Hepatocyte (in vitro differentiated cells): ENCODE measurements around the gene UHRF1. TPM values are rescaled to one million over a fixed set of nuclear protein-coding genes. Genes with fewer than 3 reads are reported as not detected.

Source experiments
- DNase-seq: peaks from one replicate; pipeline ENCODE4 v3.0.0-alpha.2; 2016; ENCODE audit warnings: low spot score
- H2AFZ ChIP-seq: fragments of 200-600 bp; sonication (generic); 2 replicates; pipeline ENCODE4 v1.6.0; 2016; ENCODE audit warnings: antibody characterized with exemption, mild to moderate bottlenecking
- H3K27ac ChIP-seq: fragments of 200-600 bp; sonication (generic); 2 replicates; pipeline ENCODE4 v1.5.1; 2016; ENCODE audit warnings: mild to moderate bottlenecking
- H3K27me3 ChIP-seq: fragments of 200-600 bp; sonication (generic); 2 replicates; pipeline ENCODE4 v1.6.1; 2016
- H3K36me3 ChIP-seq: fragments of 200-600 bp; sonication (generic); replicated peaks from 2 replicates; pipeline ENCODE4 v1.5.1; 2016; ENCODE audit warnings: low read depth; ENCODE audit not compliant: insufficient read depth
- H3K4me1 ChIP-seq: fragments of 200-600 bp; sonication (generic); 2 replicates; pipeline ENCODE4 v1.5.1; 2016; ENCODE audit warnings: mild to moderate bottlenecking, moderate library complexity; ENCODE audit not compliant: insufficient read depth
- H3K4me2 ChIP-seq: fragments of 200-600 bp; sonication (generic); 2 replicates; pipeline ENCODE4 v1.6.0; 2016
- H3K4me3 ChIP-seq: fragments of 200-600 bp; sonication (generic); 2 replicates; pipeline ENCODE4 v1.5.1; 2016; ENCODE audit warnings: mild to moderate bottlenecking
- H3K79me2 ChIP-seq: fragments of 200-600 bp; sonication (generic); 2 replicates; pipeline ENCODE4 v1.6.0; 2017; ENCODE audit warnings: mild to moderate bottlenecking
- H3K9me2 ChIP-seq: fragments of 200-600 bp; sonication (generic); replicated peaks from 2 replicates; pipeline ENCODE4 v1.6.0; 2017; ENCODE audit warnings: mild to moderate bottlenecking; ENCODE audit not compliant: insufficient read depth
- H3K9me3 ChIP-seq: fragments of 200-600 bp; sonication (generic); 2 replicates; pipeline ENCODE4 v1.5.1; 2016; ENCODE audit warnings: low read depth, mild to moderate bottlenecking
- H4K20me1 ChIP-seq: fragments of 200-600 bp; sonication (generic); 2 replicates; pipeline ENCODE4 v1.6.0; 2016; ENCODE audit warnings: mild to moderate bottlenecking; ENCODE audit not compliant: insufficient read depth, poor library complexity, severe bottlenecking
- CTCF ChIP-seq: fragments of 200-600 bp; sonication (generic); IDR thresholded peaks from 2 replicates; pipeline ENCODE4 v1.5.1; 2016; ENCODE audit warnings: antibody characterized with exemption, mild to moderate bottlenecking; ENCODE audit not compliant: poor library complexity
- EZH2 ChIP-seq: fragments of 200-600 bp; sonication (generic); IDR thresholded peaks from 2 replicates; pipeline ENCODE4 v1.6.1; 2016; ENCODE audit warnings: antibody characterized with exemption, mild to moderate bottlenecking, borderline replicate concordance
- EZH2phosphoT487 ChIP-seq: fragments of 200-600 bp; sonication (generic); IDR thresholded peaks from one replicate; pipeline ENCODE4 v1.6.1; 2018; ENCODE audit warnings: antibody characterized with exemption, mild to moderate bottlenecking, low read depth, moderate library complexity; ENCODE audit not compliant: unreplicated experiment, severe bottlenecking
- WGBS: methylation state at CpG from one replicate; pipeline ENCODE4 v1.1.6; 2016; ENCODE audit warnings: low lambda C conversion rate; ENCODE audit errors: missing lambda C conversion rate; 5-methylcytosine and 5-hydroxymethylcytosine counted together
- polyA plus RNA-seq: library from polyadenylated mRNA; unstranded; fragments of >200 nt; fragmentation: Nextera tagmentation; extraction: Ambion mirVana; gene quantifications from 2 replicates; pipeline ENCODE4 v1.2.1, GENCODE V29; 2016
- total RNA-seq: library from RNA; depleted of rRNA; stranded (reverse); fragments of >200 nt; gene quantifications from 2 replicates; pipeline ENCODE4 v1.2.3, GENCODE V29; 2014

UHRF1 gene
- total and polyA plus RNA-seq, 2 experiments from 2014 or later = 9.9 to 11.5 TPM

- peak within 1 kb of the TSS; percentile 69 for H3K27ac ChIP-seq
- H2AFZ ChIP-seq = peak within 1 kb of the TSS; percentile 54
- H3K9me3 ChIP-seq = no peaks in the 10 kb centered on the region
- H3K9me2 ChIP-seq = no peaks in the 10 kb centered on the region
- peaks cover 23% of the 10 kb centered on the region for H3K4me1 ChIP-seq
- H3K36me3 ChIP-seq = no peaks in the 10 kb centered on the region
- H3K79me2 ChIP-seq = peaks cover 42% of the 10 kb centered on the region
- peaks cover 39% of the 10 kb centered on the region for H4K20me1 ChIP-seq
- peak within 1 kb of the TSS; percentile 100 for H3K4me2 ChIP-seq
- under 1% methylated on average over 50 of the region's 96 CpGs for WGBS
- TF ChIP-seq EZH2 (no peak), EZH2phosphoT487 (no peak), CTCF (no peak)
- H3K4me3 ChIP-seq = peak within 1 kb of the TSS; percentile 84
- DNase-seq = peak; percentile 100
- H3K27me3 ChIP-seq = no peaks in the 10 kb centered on the region
These were observed 59.4 kb downstream of the UHRF1 start, which contains the start of gene KDM4B for GRCh38 chr19:4968462-4969291. Gene KDM4B, plus strand, starts transcription at chr19:4969113. Its CDS starts 63,778 bp downstream, at chr19:5032891.

GRCh38 chr19:4969292-4969771, 60.0 kb downstream of the UHRF1 start:
- DNase-seq = no peak
- H2AFZ ChIP-seq = no peak overlapping the region
- 0% methylated on average over 4 of the region's 54 CpGs for WGBS
- H3K36me3 ChIP-seq = no peaks in the 10 kb centered on the region
- H3K4me3 ChIP-seq = peak overlapping the region; percentile 84
- H3K9me3 ChIP-seq = no peaks in the 10 kb centered on the region
- H3K9me2 ChIP-seq = no peaks in the 10 kb centered on the region
- TF ChIP-seq EZH2phosphoT487 (no peak), EZH2 (no peak), CTCF (no peak)
- peaks cover 39% of the 10 kb centered on the region for H4K20me1 ChIP-seq
- H3K4me2 ChIP-seq = peak overlapping the region; percentile 100
- H3K27ac ChIP-seq = peak overlapping the region; percentile 69
- no peaks in the 10 kb centered on the region for H3K27me3 ChIP-seq
- peaks cover 49% of the 10 kb centered on the region for H3K79me2 ChIP-seq
- H3K4me1 ChIP-seq = peaks cover 23% of the 10 kb centered on the region

GRCh38 chr19:4969772-4970531, 60.7 kb downstream of the UHRF1 start:
- DNase-seq = no peak
- peaks cover 55% of the 10 kb centered on the region for H3K79me2 ChIP-seq
- WGBS = 2% methylated on average over 25 of the region's 25 CpGs
- TF ChIP-seq EZH2phosphoT487 (no peak), CTCF (no peak), EZH2 (no peak)
- no peaks in the 10 kb centered on the region for H3K27me3 ChIP-seq
- peak overlapping the region; percentile 100 for H3K4me2 ChIP-seq
- H3K36me3 ChIP-seq = no peaks in the 10 kb centered on the region
- H3K27ac ChIP-seq = peak overlapping the region; percentile 69
- H2AFZ ChIP-seq = no peak overlapping the region
- H3K9me3 ChIP-seq = no peaks in the 10 kb centered on the region
- H3K4me1 ChIP-seq = peaks cover 23% of the 10 kb centered on the region
- H3K4me3 ChIP-seq = peak overlapping the region; percentile 84
- no peaks in the 10 kb centered on the region for H3K9me2 ChIP-seq
- H4K20me1 ChIP-seq = peaks cover 42% of the 10 kb centered on the region
